ENCODE measurements around the gene DGKZ.

- TF ChIP-seq GATA2 (IDR thresholded peaks at IDR 0.05; ENCODE audit: low read depth, low read length) (no peak), GATA3 (IDR thresholded peaks at IDR 0.05; ENCODE audit: low read depth, low read length) (no peak)
These were observed 38.4 kb upstream of the DGKZ start for GRCh38 chr11:46308631-46309419.

All from SH-SY5Y (cell line).